ENCODE results near the gene RNF5. TPM values are rescaled to one million over a fixed set of nuclear protein-coding genes. Genes with fewer than 3 reads are reported as not detected.

The RNF5 gene
- total and polyA plus RNA-seq, 3 donors from 2014 or later: 67.1 to 79.0 (median 76.1) TPM

- Histone ChIP-seq H3K4me1 (peaks cover 11% of the 10 kb centered on the region), H3K36me3 (ENCODE audit: low read depth, missing control alignments) (no peaks in the 10 kb centered on the region), H3K27ac (peak overlapping the region; percentile 40 to 41), H3K4me3 (no peak overlapping the region), H3K27me3 (no peaks in the 10 kb centered on the region), H3K9me3 (no peaks in the 10 kb centered on the region)
- no peak for DNase-seq
- WGBS, 2 donors: 84 to 85% methylated on average over 30 to 32 of the region's 32 CpGs
- intact Hi-C loops (cut with DNase I; ENCODE audit: low total_unique reads): no loop called here
- TF ChIP-seq, protein P1, sequence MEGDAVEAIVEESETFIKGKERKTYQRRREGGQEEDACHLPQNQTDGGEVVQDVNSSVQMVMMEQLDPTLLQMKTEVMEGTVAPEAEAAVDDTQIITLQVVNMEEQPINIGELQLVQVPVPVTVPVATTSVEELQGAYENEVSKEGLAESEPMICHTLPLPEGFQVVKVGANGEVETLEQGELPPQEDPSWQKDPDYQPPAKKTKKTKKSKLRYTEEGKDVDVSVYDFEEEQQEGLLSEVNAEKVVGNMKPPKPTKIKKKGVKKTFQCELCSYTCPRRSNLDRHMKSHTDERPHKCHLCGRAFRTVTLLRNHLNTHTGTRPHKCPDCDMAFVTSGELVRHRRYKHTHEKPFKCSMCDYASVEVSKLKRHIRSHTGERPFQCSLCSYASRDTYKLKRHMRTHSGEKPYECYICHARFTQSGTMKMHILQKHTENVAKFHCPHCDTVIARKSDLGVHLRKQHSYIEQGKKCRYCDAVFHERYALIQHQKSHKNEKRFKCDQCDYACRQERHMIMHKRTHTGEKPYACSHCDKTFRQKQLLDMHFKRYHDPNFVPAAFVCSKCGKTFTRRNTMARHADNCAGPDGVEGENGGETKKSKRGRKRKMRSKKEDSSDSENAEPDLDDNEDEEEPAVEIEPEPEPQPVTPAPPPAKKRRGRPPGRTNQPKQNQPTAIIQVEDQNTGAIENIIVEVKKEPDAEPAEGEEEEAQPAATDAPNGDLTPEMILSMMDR (IDR thresholded peaks at IDR 0.05): no peak
- TF ChIP-seq POLR2A (IDR thresholded peaks at IDR 0.05): no peak
Measured at GRCh38 chr6:32167154-32167760, 10.9 kb upstream of the RNF5 start.

DNA sequence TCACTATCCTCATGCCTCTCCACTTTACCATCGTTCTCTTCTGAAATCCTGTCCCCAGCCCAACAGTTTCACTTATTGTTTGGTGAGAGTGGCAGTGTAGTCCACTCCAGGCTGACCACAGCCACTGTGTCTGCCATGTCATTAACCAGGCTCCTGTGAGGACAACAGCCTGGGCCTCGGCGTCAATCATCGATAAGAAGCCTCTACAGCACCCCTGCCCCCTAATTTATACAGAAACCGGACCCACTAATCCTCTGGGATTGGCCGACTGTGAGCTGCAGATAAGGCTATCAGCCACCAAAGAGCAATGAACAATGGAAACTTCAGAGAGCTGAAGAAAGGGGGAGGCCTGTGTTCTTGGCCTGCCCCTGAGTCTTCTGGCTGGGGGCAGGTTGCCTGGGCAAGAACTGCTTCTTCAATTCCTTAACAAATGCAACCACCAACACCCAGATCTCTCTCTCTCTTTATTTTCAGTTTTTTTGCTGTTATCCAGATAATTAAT lies 10.4 kb upstream of the RNF5 start:
- DNase-seq: peak; percentile 79
- H3K27me3 ChIP-seq: no peaks in the 10 kb centered on the region
- no peaks in the 10 kb centered on the region for H3K9me3 ChIP-seq
- intact Hi-C loops (cut with DNase I; ENCODE audit: low total_unique reads): no loop called here
- TF ChIP-seq, protein P1 (IDR thresholded peaks at IDR 0.05): no peak
- no peak for TF ChIP-seq POLR2A (IDR thresholded peaks at IDR 0.05)
- no peaks in the 10 kb centered on the region for H3K36me3 ChIP-seq (ENCODE audit: low read depth, missing control alignments)
- peaks cover 11% of the 10 kb centered on the region for H3K4me1 ChIP-seq
- WGBS, 2 donors: 53 to 68% methylated on average over 6 of the region's 6 CpGs
- no peak overlapping the region for H3K4me3 ChIP-seq
- peak overlapping the region; percentile 40 to 41 for H3K27ac ChIP-seq

DNA sequence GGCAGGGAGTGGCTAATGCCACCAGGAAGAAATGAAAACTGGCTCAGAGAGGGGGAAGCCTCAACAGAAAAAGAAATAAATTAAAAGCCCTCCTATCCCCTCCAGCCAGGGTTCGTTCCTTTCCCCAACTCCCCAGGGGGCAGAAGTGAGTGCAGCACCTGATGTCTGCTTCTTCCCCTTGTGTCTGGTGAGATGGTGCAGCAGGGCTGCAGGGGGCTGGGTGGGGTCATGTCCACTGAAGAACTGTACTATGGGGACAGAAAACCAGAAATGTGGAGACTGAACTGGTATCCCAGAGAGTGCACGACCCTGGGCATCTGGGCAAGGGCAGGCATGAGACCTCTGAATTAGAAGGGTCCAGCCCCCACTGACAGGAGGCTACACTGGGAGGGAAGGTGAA lies 9.9 kb upstream of the RNF5 start:
- intact Hi-C loops (cut with DNase I; ENCODE audit: low total_unique reads): no loop called here
- H3K4me1 ChIP-seq: peaks cover 11% of the 10 kb centered on the region
- 66 to 72% methylated on average over 2 of the region's 2 CpGs for WGBS, 2 donors
- H3K27me3 ChIP-seq: no peaks in the 10 kb centered on the region
- DNase-seq: no peak
- TF ChIP-seq, protein P1 (IDR thresholded peaks at IDR 0.05): no peak
- TF ChIP-seq POLR2A (IDR thresholded peaks at IDR 0.05): no peak
- H3K27ac ChIP-seq: peak overlapping the region in 1 of 2 donors; percentile 41
- no peak overlapping the region for H3K4me3 ChIP-seq
- no peaks in the 10 kb centered on the region for H3K9me3 ChIP-seq
- H3K36me3 ChIP-seq (ENCODE audit: low read depth, missing control alignments): no peaks in the 10 kb centered on the region

DNA sequence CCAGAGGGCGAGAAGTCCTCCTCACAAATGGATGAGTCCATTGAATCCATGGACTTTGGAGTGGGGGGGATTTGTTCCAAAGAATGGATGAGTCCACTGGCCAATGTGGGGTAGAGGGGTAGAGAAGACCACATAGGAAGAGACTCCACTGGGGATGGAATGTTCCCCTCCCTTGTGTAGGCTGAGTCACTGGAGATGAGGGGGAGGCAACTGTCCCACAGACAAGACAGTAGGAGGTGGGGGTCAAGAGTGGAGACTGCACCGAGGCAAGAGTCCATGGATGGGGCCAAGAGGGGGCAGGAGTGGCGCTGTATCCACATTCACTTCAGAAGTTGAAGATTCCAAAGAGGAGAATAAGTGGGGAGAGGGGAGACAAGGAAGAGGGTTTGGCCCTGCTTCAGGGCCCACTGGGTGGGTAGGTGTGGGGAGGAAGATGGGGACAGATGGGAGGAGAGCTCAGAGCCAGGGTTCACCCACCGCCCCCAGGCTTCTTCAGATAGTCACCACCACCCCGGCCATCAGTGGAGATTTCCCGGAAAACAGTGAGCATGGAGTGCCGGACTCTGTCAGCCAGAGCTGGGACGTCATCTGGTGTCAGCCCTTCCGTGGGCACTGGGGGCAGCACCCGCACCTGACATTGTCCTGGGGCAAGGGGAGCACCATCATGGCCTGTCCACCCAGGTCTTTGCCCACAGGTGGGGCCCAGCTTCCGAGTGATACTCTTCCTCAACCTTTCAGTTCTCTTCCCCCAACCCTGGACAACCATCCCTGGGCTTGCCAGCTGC lies 9.2 kb upstream of the RNF5 start:
- H3K27me3 ChIP-seq: no peaks in the 10 kb centered on the region
- H3K4me3 ChIP-seq: no peak overlapping the region
- intact Hi-C loops (cut with DNase I; ENCODE audit: low total_unique reads): no loop called here
- no peaks in the 10 kb centered on the region for H3K36me3 ChIP-seq (ENCODE audit: low read depth, missing control alignments)
- DNase-seq: no peak
- H3K4me1 ChIP-seq: peaks cover 11% of the 10 kb centered on the region
- TF ChIP-seq, protein P1 (IDR thresholded peaks at IDR 0.05): no peak
- TF ChIP-seq POLR2A (IDR thresholded peaks at IDR 0.05): no peak
- H3K9me3 ChIP-seq: no peaks in the 10 kb centered on the region
- WGBS, 2 donors: 68 to 77% methylated on average over 8 to 11 of the region's 11 CpGs
- H3K27ac ChIP-seq: peak overlapping the region in 1 of 2 donors; percentile 41

All from testis (tissue), 3 donors.